Dermis blood vessel endothelial cell (primary cell): ENCODE measurements around the gene SMYD3. TPM values are rescaled to one million over a fixed set of nuclear protein-coding genes. Genes with fewer than 3 reads are reported as not detected.
"Not testable (repeated sequence)": the region's sequence is repeated elsewhere in the genome, so short reads cannot be mapped to it uniquely, and the experiment has no call there.

Experiments
- DNase-seq: peaks from one replicate; pipeline ENCODE4 v3.0.0; 2010
- total RNA-seq: library from RNA; depleted of rRNA; stranded (reverse); fragments of >200 nt; gene quantifications from 2 replicates; pipeline ENCODE4 v1.2.3, GENCODE V29; 2014

SMYD3 gene
- total RNA-seq, 1 donor from 2014 or later: 21.3 TPM

DNA sequence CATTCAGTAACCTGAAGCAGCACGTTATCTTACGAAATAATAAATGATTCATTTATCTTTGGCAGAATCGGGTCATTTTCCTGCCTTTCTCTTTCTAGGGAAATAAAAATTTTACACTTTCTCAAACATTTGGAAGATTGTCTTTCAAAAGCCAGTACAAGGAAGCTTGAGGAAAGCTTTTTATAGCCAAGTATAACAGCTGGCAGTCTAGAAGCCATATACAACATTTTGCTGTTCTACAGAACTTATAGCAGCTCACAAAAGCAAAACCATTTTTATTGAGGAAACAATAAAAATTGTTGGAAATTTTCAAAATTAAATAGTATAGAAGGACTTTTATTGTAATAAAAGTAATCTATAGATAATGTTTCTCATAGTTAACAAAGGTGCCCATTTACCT is 448.6 kb downstream of the SMYD3 start:
- no peak for DNase-seq

DNA sequence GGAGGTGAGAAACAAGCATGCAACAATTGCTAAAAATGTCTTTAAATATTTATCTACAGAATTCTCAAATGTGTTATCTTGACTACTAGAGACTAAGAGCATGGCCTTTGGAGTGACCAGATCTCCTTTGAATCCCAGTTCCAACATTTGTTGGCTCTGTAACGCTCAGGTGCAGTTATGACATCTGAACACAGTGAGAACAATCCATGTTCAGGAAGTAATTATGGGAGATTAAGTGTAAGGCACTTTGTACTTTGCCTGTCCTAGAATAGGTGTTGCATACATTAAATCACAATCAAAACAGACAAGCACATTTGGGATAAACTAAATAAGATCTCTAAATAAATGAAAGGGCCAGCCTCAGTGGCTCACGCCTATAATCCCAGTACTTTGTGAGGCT is 454.5 kb downstream of the SMYD3 start:
- DNase-seq: no peak

DNA sequence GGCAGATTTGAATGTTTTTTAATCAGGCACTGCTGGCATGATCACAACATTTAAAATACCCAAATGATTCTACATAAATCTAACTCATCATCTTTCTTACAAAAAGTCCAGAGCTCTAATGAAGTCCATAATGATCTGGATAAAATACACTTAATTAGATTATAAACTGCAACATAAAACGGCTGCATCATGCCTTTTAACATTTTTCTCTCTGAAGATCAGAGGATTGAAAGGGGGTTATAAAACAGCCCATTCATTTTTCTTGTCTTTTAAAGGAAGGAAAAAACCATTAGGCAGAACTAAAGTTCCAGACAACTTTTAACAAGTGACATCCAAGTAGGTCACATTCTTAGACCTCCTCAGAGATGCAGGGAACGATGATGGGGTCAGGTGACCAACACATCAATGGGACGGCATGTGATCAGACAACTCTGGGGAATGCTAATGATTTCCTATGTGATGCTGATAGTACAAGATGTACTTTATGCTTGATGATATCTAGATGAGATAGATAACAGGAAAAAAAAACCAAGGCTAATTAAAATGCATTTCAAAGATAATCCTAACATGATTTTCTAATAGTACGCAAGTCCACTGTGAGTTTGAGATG is 455.1 kb downstream of the SMYD3 start:
- DNase-seq: no peak

DNA sequence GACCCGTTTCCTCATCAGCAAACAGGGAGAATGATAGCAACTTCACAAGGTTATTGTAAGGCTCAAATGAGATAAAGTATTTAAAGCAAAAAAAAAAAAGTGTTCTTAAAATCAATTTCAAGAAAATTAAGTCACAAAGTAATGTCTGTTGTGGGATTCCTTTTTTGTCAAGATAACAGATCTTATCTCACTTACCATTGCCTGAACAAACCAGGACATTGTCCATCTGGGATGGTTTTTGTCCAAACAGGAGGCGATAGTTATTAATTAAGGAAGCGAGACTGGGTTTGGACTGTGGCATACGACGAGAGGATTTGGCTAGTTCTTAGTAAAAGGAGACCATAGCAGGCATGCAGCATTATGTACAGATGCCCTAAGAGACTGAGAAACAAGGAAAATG is 458.4 kb downstream of the SMYD3 start:
- no peak for DNase-seq

DNA sequence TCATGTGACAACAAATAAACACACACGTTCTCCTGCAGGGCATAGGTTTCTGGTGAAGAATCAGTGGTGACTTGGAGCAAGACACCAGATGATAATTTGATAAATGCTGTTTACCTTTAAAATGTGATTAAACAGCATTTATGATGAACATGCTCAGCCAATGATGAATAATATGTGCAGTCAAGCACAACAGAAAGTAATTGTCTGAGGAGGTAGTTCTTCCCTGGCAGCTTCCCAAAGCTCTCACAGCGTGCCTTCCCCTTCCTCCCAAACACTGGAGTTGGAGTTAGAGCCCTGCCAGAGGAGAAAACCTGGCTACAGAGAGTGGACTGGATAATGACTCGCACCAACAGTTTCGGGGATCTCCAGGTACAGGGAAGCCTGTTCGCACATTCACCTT is 463.5 kb downstream of the SMYD3 start:
- peak; percentile 68 for DNase-seq

DNA sequence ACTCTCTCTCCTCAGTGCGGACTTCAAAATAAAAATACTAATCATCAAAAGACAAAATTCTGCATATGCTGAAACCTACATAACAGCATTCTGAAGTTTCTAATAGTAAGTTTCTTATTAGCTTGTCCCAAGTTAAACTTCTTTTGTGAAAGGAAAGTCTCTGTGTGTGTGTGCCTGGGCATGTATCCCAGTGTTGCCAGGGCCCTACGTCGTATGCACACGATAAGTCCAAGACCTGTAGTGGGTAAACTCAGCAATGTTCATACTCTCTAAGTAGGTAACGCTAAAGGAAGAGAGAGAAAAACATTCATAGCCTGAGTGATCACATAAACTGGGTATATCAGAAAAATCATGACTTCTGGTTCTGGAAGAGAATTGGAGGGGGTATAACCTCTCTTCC is 465.7 kb downstream of the SMYD3 start:
- DNase-seq: no peak

DNA sequence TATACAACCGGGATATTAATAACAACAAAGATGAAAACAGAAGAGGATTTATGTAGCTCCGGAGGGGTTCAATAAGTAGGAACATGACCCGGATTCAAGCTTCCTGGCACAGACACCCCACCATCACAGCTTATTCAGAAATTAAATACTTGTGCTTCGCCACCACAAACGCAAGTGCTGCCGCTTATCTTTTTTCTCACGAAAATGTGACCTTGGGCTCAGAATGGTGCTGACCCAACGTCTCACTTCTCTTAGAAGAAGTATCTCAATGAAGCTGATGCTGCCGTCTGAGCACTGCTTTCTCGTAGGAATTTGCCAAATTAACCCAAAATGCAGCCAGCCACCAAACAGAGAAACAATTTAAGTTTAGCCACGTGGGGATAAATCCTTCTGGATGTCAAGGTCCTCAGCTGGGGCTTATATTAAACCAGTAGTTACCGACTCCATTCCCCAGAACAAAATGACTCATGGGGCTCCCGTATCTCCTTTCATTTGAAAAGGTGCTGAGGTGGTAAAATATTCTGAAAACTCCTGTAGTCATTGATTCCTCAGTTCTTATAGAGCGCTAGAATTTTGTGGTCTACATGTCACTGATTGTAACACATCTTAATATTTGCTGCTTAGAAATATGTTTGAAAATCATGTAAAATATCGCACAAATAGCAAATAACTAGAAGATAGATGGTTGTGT is 466.7 kb downstream of the SMYD3 start:
- no peak for DNase-seq

DNA sequence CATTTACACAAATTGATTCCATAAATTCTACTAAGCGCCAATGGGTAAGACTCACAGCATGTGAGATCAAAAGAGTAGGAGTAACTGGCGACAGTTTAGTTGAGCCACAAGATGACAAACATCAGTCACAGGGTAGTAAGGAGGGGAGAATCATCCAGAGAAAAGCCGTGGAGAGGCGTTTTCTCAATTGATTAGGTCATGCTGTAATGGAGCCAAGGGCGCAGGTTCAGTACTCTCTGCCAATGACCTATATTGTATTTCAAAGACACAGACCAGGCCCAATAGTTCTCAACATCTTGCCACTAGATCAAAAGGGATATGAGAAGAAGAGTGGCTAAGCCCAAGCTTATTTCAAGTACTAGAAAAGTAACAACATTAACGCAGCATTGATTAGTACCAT is 467.5 kb downstream of the SMYD3 start:
- DNase-seq: no peak

DNA sequence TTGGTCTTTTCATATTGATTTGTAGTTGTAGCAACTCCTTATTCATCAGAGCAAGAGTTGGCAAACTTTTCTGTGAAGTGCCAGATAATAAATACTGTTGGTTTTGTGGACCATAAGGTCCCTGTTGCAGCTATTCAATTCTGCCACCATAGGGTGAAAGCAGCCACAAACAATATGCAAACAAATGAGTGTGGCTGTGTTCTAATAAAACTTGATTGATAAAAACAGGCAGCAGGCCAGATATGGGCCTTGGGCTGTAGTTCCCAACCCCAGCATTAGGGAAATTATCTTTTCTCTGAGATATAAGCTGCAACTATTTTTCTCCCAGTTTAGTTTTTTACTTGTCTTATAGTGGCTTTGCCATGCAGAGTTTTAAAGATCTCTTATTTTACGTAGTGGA is 469.2 kb downstream of the SMYD3 start:
- no peak for DNase-seq

DNA sequence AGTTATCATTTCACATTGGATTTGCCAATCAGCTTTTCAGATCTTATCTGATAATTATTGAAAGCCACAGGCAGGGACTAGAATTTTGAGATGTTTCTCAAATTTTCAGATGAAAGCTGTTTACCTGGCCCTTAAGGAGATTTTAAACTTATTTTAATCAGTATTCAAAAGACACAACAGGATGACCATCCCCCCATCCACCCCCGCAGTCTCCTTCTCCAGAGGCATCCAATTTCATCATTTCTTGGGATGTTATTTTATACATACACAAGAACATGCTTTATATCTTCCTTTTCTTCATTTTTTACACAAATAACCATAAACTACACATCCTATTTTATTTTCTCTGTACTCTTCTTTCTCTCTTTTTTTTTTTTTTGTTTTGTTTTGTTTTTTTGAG is 470.9 kb downstream of the SMYD3 start:
- DNase-seq: no peak

DNA sequence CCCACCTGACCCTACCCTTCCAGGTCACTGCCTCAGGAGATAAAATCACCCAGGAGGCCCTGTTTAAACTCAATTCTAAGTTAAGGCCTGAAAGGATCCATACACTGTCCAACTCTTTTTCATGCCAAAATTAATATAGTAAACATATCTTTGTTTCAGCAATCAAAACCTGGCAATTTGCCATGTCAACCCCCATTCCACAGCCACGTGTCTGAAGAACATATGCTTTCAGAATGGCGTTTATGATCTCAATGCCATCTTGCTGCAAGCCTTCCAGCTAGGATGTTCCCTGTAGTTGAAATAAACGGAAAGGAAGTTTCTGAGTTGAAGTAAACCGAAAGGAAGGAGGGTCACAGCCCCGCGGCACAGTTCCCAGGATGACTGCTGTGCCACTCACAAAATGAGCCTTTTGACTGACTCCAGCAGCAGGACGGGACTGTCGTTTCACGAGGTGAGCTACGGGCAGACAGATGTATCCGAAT is 472.0 kb downstream of the SMYD3 start:
- DNase-seq: peak; percentile 69

DNA sequence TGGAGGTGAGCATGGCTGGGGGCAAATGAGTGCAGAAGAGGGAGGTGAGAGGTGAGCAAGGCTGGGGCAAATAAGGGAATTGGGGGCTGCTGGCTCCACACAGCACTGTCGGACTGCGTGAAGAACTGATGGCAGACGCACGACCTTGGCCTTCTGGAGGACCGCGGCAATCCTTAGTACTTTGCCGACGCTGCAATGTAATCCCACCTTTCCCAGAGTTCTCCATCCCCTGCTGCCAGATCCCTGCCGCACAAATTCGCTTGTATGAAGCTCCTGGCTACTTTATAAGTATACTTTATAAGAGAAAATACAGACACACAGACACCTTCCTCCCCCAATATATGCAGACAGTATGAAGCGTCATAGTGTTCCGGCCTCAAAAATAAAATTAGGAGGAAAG is 472.4 kb downstream of the SMYD3 start:
- DNase-seq: no peak

DNA sequence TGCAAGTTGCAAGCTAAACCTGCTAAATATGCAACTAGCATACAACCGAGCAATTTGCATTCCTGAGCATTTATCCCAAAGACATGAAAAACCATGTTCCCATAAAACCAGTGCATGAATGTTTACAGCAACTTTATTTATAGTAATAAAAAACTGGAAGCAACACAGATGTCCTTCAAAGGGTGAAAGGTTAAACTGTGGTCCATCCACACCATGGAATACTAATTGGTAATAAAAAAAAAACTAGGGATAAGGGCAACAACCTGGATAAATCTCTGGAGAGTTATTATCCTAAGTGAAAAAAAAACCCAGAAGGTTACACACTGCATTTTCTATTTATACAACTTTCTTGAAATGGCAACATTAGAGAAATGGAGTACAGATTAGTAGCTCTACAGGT is 474.1 kb downstream of the SMYD3 start:
- no peak for DNase-seq

DNA sequence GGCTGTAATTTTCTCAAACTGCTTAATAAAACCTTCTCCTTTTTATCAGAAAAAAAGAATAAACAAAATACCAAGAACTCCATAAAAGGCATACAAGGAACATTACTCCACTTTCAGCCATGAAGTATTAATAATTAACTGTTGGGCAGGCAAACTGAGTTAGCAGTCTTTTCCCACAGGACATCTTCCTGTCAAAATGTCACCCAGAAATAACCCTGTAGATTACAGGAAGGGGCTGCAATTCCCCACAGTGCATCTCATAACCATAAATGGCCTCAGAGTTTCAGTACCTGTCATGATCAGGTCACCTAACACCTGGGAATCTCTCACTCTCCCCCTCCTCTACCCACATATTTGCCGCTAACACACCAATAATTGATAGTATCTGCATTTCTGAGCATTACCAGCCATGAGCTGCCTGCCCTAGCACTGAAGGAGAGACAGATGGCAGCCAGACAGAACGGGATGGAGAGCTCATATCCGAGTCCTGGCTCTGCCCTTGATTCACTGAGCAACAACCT is 475.0 kb downstream of the SMYD3 start:
- no peak for DNase-seq

DNA sequence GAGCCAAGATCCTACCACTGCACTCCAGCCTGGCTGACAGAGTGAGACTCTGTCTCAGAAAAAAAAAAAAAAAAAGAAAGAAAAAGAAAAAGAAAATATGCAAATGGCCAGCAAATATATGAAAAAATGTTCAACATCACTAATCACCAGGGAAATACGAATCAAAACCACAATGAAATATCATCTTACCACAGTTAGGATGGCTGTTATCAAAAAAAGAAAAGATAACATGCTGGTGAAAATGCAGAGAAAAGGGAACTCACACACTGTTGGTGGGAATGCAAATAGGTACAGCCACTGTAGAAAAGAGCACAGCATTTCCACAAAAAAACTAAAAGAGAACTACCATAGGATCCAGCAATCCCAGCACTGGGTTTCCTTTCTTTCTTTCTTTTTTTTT is 477.5 kb downstream of the SMYD3 start:
- DNase-seq: no peak

DNA sequence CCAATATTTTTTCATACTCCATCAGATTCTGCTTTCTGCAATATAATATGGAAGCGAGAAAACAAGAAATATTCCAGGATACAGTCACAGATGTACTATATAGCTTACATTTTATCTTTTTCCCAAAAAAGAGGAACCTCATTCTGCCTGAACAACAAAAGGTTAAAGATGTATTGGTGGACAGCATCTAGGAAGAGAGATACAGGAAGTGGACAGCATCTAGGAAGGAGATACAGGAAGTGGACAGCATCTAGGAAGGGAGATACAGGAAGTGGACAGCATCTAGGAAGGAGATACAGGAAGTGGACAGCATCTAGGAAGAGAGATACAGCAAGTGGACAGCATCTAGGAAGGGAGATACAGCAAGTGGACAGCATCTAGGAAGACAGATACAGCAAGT is 483.0 kb downstream of the SMYD3 start:
- not testable (repeated sequence) for DNase-seq

DNA sequence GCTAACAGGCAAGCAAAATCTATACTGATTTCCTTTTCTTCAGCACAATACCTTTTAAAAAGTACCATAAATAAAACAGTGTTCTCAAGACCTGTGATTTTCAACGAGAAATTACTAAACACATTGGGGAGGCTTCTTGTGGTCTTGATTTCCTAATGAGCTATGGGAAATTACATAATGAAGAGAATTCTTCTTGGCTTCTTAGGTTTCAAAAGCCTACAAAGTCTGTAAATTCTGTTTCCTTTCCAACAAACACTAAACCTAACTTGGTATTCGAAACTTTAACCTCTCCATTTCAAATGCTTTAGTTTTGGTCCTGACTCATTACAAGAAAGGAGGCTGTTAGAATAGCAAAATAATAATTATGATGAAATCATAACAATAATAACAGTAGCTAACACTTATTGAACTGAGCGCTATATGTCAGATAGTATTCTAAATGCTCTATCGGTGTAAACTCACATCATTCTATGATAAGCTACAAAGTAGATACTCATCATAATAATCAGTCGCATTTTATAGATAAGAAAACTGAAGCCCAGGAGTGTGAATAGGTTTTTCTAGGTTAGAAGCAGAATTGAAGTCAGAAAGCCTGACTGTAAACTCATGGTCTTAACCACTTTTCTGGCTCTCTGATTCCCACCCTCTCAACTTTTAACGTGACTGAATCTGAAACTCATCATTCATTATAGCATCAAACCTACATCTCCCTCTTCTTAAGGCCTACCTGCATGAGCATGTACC is 486.7 kb downstream of the SMYD3 start:
- DNase-seq: no peak

DNA sequence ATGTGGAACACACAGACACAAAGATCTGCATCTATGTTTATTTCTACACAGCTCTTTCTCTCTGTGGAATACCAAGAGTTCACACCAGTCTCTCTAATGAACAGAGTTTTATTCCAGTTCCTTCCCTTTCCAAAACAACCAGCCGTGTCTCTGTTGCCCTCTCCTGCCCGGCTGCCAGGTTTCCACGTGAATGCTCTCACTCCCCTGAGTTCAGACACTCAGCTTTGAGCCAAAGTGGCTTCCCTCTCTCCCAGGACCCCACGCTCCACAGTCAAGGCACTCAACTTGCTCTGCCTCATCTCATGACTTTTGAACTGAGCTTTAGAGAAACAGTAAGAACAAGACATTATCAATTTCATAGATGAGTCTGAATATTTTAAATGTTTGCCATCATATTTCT is 488.9 kb downstream of the SMYD3 start:
- DNase-seq: no peak

DNA sequence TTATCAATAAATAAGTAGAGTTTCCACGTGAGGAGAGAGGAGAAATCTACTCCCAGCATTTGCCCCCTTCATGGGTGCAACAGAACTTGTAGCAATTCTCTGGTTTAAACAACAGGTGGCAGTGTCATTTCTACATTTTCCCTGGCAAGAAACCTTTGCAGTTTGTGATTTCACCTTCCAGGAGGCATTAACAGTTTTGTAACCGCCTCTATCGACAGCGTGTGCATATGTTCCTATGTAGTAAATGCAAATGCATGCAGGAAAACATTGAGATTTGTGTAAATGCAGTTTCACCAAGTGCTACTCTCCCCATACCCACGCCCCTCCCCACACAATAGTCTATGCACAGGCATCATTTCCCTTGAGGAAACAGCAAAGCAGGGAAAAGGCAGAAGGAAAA is 494.7 kb downstream of the SMYD3 start:
- peak; percentile 74 for DNase-seq

DNA sequence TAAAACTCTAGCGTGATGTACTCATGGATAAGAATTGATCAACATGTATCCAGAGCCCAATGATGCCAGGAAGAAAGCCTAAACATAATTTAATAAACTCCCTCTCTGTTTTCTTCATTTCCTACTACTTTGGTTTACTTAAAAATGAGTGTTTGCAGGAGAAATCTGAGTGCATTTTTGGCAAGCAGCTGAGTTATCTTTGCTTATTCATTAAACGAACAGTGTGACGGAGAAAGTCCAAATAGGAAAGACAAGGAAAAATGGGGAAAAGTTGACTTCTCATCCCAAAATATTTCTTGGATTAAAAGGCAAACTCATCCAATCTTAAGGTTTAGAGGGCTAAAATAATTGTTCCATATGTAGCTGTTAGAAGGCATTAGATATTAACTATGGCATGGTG is 496.7 kb downstream of the SMYD3 start:
- no peak for DNase-seq

DNA sequence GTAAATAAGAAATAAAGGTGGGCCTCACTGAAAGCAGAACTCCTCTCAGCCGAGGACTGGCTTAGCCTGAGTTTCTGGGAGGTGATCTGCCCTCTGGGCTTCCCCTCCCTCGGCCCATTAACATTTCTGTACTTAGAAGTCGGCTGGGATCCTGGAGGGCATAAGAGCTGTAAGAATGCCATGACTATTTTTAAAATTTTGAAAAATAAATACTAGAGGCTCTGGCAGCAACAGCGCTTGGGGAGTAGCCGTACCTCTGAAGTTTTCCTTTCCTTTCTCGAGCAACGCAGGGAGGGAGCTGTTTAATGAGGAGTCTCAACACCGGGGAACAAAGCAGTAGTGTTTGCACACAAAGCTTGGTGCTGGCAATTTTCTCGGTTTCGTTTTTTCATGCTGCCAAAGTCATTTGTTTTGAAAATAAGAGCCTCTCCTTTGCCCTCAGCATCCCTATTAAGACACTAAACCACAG is 498.7 kb downstream of the SMYD3 start:
- no peak for DNase-seq

DNA sequence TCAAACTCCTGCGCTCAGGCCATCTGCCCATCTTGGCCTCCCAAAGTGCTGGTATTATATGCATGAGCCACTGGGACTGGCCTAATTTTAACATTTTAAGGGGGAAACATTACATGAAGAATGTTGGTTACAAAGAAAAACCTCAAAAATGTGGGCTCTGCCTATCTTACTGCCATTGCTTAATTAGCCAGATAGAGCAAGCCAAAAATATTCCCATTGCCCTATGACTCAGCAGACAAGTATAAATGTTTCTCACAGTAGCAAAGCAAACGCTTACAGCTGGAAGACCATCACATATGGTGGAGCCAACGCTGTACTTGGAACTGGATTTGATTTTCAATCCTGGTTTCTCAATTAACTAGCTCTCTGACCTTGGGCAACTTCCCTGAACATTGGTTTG is 502.0 kb downstream of the SMYD3 start:
- no peak for DNase-seq

DNA sequence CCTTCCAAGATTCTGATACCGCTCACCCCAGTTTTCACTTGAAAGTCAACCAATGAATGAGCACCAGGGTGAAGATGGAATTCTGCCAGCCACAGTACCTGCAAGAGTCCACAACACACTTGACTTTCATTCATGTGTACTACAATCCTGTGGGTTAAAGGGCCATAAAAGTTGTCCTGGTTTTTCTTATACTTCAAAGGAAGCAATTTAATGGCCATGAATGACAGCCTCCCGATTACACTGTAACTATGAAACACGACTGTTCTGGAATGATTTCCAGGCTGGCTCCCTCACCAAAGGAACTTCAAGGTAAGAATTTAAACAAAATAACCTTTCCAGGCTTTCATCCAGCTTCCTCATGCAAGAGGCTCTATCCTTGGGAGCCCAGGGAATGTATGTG is 502.8 kb downstream of the SMYD3 start:
- DNase-seq: no peak

DNA sequence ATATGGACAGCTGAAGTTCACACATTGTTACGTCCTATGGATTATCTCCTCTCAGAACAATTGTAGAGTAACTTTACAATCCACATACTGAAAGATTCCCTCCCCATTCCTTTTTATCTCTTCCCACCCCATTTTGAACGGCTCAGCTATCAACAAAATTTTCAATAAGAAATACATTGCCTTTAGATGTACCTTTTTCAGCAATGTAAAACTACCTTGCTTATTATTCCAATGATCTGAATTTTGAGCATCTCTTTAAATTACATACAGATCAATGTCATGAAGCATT is 503.7 kb downstream of the SMYD3 start:
- DNase-seq: no peak
